Measurements from ENCODE around the gene SHANK2. TPM values are rescaled to one million over a fixed set of nuclear protein-coding genes. Genes with fewer than 3 reads are reported as not detected.

SHANK2 gene
- total RNA-seq, 2 donors from 2014 or later: 22.3 to 49.6 TPM

- Histone ChIP-seq H3K27me3 (ENCODE audit: control insufficient read depth, insufficient read depth, low read length, poor library complexity, severe bottlenecking) (peaks cover 41% of the 10 kb centered on the region), H3K9ac (ENCODE audit: extremely low read depth, low read length, poor library complexity, severe bottlenecking) (no peak overlapping the region), H3K36me3 (ENCODE audit: control insufficient read depth, insufficient read depth, low read length) (no peaks in the 10 kb centered on the region), H3K4me3 (ENCODE audit: low read length) (no peak overlapping the region), H3K9me3 (ENCODE audit: control insufficient read depth, low read length) (peaks cover 4% of the 10 kb centered on the region), H3K27ac (ENCODE audit: low read depth, low read length) (no peak overlapping the region), H3K4me1 (ENCODE audit: control insufficient read depth, insufficient read depth, low read length) (no peaks in the 10 kb centered on the region)
- H3K27ac Mint-ChIP-seq: no peak overlapping the region
- no peak overlapping the region for H3K4me3 Mint-ChIP-seq
- peaks cover 17% of the 10 kb centered on the region for H3K27me3 Mint-ChIP-seq (ENCODE audit: insufficient read depth)
- no peak for DNase-seq
- peaks cover 2% of the 10 kb centered on the region for H3K36me3 Mint-ChIP-seq (ENCODE audit: low read depth)
- TF ChIP-seq CTCF (conservative IDR thresholded peaks at IDR 0.05): no peak
- H3K9me3 Mint-ChIP-seq: peaks cover 14% of the 10 kb centered on the region
- 84 to 85% methylated on average over 4 to 5 of the region's 5 CpGs for WGBS, 2 experiments (ENCODE audit: insufficient coverage in 1 of 2, insufficient read length in 1 of 2)
- peaks cover 16% of the 10 kb centered on the region for H3K4me1 Mint-ChIP-seq
Measured at GRCh38 chr11:71255323-71255722, 2.9 kb upstream of the SHANK2 start.

GRCh38 chr11:71253794-71254193 is 1.4 kb upstream of the SHANK2 start:
- TF ChIP-seq CTCF (conservative IDR thresholded peaks at IDR 0.05): no peak
- Histone ChIP-seq H3K36me3 (ENCODE audit: control insufficient read depth, insufficient read depth, low read length) (no peaks in the 10 kb centered on the region), H3K9ac (ENCODE audit: extremely low read depth, low read length, poor library complexity, severe bottlenecking) (no peak overlapping the region), H3K27me3 (ENCODE audit: control insufficient read depth, insufficient read depth, low read length, poor library complexity, severe bottlenecking) (peaks cover 56% of the 10 kb centered on the region), H3K4me3 (ENCODE audit: low read length) (no peak overlapping the region), H3K27ac (ENCODE audit: low read depth, low read length) (no peak overlapping the region), H3K4me1 (ENCODE audit: control insufficient read depth, insufficient read depth, low read length) (no peaks in the 10 kb centered on the region), H3K9me3 (ENCODE audit: control insufficient read depth, low read length) (peaks cover 4% of the 10 kb centered on the region)
- H3K9me3 Mint-ChIP-seq: peaks cover 7% of the 10 kb centered on the region
- 88% methylated on average over 1 of the region's 5 CpGs; no CpG with 5 or more reads in 1 of the 2 experiments for WGBS, 2 experiments (ENCODE audit: insufficient coverage in 1 of 2, insufficient read length in 1 of 2)
- DNase-seq: no peak
- peaks cover 23% of the 10 kb centered on the region for H3K27me3 Mint-ChIP-seq (ENCODE audit: insufficient read depth)
- H3K36me3 Mint-ChIP-seq (ENCODE audit: low read depth): peaks cover 2% of the 10 kb centered on the region
- peaks cover 28% of the 10 kb centered on the region for H3K4me1 Mint-ChIP-seq
- peak overlapping the region; percentile 75 for H3K4me3 Mint-ChIP-seq
- no peak overlapping the region for H3K27ac Mint-ChIP-seq

GRCh38 chr11:71252770-71253730 is 673 bp upstream of the SHANK2 start:
- Mint-ChIP-seq H3K4me3 (peak overlapping the region; percentile 75), H3K4me1 (peaks cover 34% of the 10 kb centered on the region), H3K27me3 (ENCODE audit: insufficient read depth) (peaks cover 23% of the 10 kb centered on the region), H3K27ac (peak overlapping the region; percentile 65), H3K36me3 (ENCODE audit: low read depth) (no peaks in the 10 kb centered on the region), H3K9me3 (peaks cover 1% of the 10 kb centered on the region)
- Histone ChIP-seq H3K9ac (ENCODE audit: extremely low read depth, low read length, poor library complexity, severe bottlenecking) (peak overlapping the region; percentile 15), H3K4me3 (ENCODE audit: low read length) (peak overlapping the region; percentile 80), H3K9me3 (ENCODE audit: control insufficient read depth, low read length) (no peaks in the 10 kb centered on the region), H3K27me3 (ENCODE audit: control insufficient read depth, insufficient read depth, low read length, poor library complexity, severe bottlenecking) (peaks cover 63% of the 10 kb centered on the region), H3K4me1 (ENCODE audit: control insufficient read depth, insufficient read depth, low read length) (peaks cover 1% of the 10 kb centered on the region), H3K36me3 (ENCODE audit: control insufficient read depth, insufficient read depth, low read length) (no peaks in the 10 kb centered on the region), H3K27ac (ENCODE audit: low read depth, low read length) (no peak overlapping the region)
- WGBS, 2 experiments (ENCODE audit: insufficient coverage in 1 of 2, insufficient read length in 1 of 2): 4 to 7% methylated on average over 16 to 40 of the region's 40 CpGs
- peak; percentile 86 for DNase-seq
- TF ChIP-seq CTCF (conservative IDR thresholded peaks at IDR 0.05): no peak
